Activated CD8-positive, alpha-beta memory T cell treated with anti-CD3 and anti-CD28 coated beads for 36 hours (primary cell): ENCODE data around the gene REV1. TPM values are rescaled to one million over a fixed set of nuclear protein-coding genes. Genes with fewer than 3 reads are reported as not detected.

Experiments used
- CTCF ChIA-PET: fragments of 350-600 bp; sonication (Branson Sonifier 250); formaldehyde crosslinking; loops from one replicate; lab custom pipeline; 2021; ENCODE audit warnings: antibody characterized with exemption; lab: Charles Lee
- POLR2A ChIA-PET: fragments of 350-600 bp; sonication (Branson Sonifier 250); formaldehyde crosslinking; loops from one replicate; lab custom pipeline; 2021; ENCODE audit warnings: antibody characterized with exemption; lab: Charles Lee
- total RNA-seq, 2 experiments: library from RNA; stranded (reverse); gene quantifications; one replicate each; pipeline ENCODE4 v1.2.3, GENCODE V29; 2021

Gene REV1
- total RNA-seq, 2 experiments from 2014 or later: 31.1 to 31.5 TPM

GRCh38 chr2:99467390-99467789 is 22.4 kb downstream of the REV1 start:
- CTCF ChIA-PET: no interaction called here
- POLR2A ChIA-PET: no interaction called here

GRCh38 chr2:99461828-99462483 is 27.9 kb downstream of the REV1 start:
- ChIA-PET CTCF (no interaction called here), POLR2A (no interaction called here)

GRCh38 chr2:99458529-99458928 is 31.3 kb downstream of the REV1 start:
- ChIA-PET CTCF (no interaction called here), POLR2A (no interaction called here)

GRCh38 chr2:99451686-99452085 is 38.1 kb downstream of the REV1 start:
- POLR2A ChIA-PET: no interaction called here
- CTCF ChIA-PET: interaction anchor here (0.6 to 0.7 kb wide), 2 partner anchors 62 to 121 kb away, joined by 3 to 4 read pairs; no protein-coding TSS in a partner anchor

GRCh38 chr2:99451280-99451679 is 38.5 kb downstream of the REV1 start:
- ChIA-PET POLR2A (no interaction called here), CTCF (interaction anchor here (0.6 kb wide), 1 partner anchor 121 kb away, joined by 4 read pairs; no protein-coding TSS in a partner anchor)

GRCh38 chr2:99450199-99450598 is 39.6 kb downstream of the REV1 start:
- CTCF ChIA-PET: no interaction called here
- POLR2A ChIA-PET: no interaction called here

- POLR2A ChIA-PET: no interaction called here
These were observed 41.3 kb downstream of the REV1 start for GRCh38 chr2:99448556-99448955.

GRCh38 chr2:99445065-99445464 is 44.8 kb downstream of the REV1 start:
- POLR2A ChIA-PET: no interaction called here
- CTCF ChIA-PET: no interaction called here

More at GRCh38 chr2:99448556-99448955, 41.3 kb downstream of the REV1 start:
- CTCF ChIA-PET: no interaction called here

GRCh38 chr2:99444222-99444621 is 45.6 kb downstream of the REV1 start:
- POLR2A ChIA-PET: no interaction called here
- CTCF ChIA-PET: no interaction called here

GRCh38 chr2:99442837-99443236 is 47.0 kb downstream of the REV1 start:
- ChIA-PET CTCF (no interaction called here), POLR2A (no interaction called here)

- CTCF ChIA-PET: interaction anchor here (0.8 kb wide), 1 partner anchor 51 kb away, joined by 3 read pairs; no protein-coding TSS in a partner anchor
- POLR2A ChIA-PET: no interaction called here
These were observed 49.8 kb downstream of the REV1 start for GRCh38 chr2:99439971-99440505.

GRCh38 chr2:99436874-99437273 is 52.9 kb downstream of the REV1 start:
- CTCF ChIA-PET: interaction anchor here (0.7 kb wide), 1 partner anchor 287 kb away, joined by 3 read pairs; no protein-coding TSS in a partner anchor
- POLR2A ChIA-PET: no interaction called here

- ChIA-PET POLR2A (no interaction called here), CTCF (no interaction called here)
These were observed 56.5 kb downstream of the REV1 start for GRCh38 chr2:99433340-99433739.

- CTCF ChIA-PET: no interaction called here
These were observed 58.1 kb downstream of the REV1 start for GRCh38 chr2:99431587-99432275.

GRCh38 chr2:99430614-99431291 is 59.1 kb downstream of the REV1 start:
- ChIA-PET CTCF (no interaction called here), POLR2A (no interaction called here)

More at GRCh38 chr2:99431587-99432275, 58.1 kb downstream of the REV1 start:
- POLR2A ChIA-PET: no interaction called here

GRCh38 chr2:99425022-99425421 is 64.8 kb downstream of the REV1 start:
- POLR2A ChIA-PET: no interaction called here
- CTCF ChIA-PET: no interaction called here

GRCh38 chr2:99424371-99424770 is 65.4 kb downstream of the REV1 start:
- ChIA-PET CTCF (no interaction called here), POLR2A (no interaction called here)

- CTCF ChIA-PET: no interaction called here
- POLR2A ChIA-PET: no interaction called here
These were observed 67.2 kb downstream of the REV1 start for GRCh38 chr2:99422599-99422998.

GRCh38 chr2:99421469-99421868 is 68.3 kb downstream of the REV1 start:
- ChIA-PET CTCF (no interaction called here), POLR2A (no interaction called here)

GRCh38 chr2:99420751-99421299 is 69.0 kb downstream of the REV1 start:
- CTCF ChIA-PET: no interaction called here
- POLR2A ChIA-PET: no interaction called here
